CD4-positive, alpha-beta T cell treated with Interleukin-4 for 1 hour (primary cell): ENCODE measurements around the gene MIOX.

Source experiments
- DNase-seq, 2 donors: peaks; one replicate each; pipeline ENCODE4 v3.0.0-alpha.2; 2020 to 2022

The MIOX gene

DNA sequence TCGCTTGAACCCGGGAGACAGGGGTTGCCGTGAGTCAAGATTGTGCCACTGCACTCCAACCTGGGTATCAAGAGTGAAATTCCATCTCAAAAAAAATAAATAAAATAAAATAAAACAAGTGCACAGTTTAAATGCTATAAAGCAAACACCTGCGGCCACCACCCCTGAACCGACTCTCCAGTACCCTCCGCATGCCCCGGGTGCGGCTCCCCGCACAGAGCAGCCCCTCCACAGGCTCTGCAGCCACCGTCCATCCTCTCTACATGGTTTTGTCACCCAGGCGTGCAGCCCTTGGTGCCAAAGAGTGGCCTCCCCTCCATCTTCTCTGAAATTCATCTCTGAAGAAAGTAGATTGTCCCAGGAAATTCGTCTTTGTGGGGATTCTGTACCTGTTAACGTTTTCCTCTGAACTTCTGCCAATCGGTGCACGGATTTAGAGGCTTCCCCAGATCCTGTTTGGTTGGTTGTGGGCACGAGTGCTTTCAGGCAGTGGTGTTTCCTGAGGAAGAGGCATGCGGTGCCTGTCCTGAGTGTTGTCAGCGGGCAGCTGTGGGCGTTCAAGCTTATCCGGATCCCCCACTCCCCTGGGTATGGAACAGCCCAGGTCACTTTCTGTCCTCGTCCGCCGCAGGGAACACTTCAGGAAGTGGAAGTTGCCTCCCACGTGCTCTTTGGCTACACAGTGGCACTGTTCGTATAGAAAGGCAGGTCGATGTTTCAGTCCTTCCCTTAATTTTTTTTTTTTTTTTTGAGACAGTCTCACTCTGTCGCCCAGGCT, 4.1 kb downstream of the MIOX start:
- no peak for DNase-seq

DNA sequence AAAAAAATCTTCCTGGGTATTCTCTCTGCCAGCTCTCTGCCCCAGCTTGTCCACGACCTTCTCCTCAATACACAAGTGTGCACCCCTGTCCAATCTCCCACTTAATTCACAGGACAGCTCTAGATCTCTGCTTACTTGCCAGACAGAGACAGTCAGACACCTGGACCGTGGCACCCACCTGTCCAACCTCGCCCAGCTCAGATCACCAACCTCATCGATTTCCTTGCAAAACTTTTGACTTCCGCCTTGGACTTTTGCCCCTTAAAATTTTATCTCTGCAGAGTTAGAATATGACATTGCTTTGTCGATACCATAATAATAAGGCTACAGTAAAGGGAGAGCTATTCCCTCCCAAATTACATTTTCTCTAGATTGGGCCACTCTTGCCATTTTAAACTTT, 10.4 kb downstream of the MIOX start:
- DNase-seq, result no peak

DNA sequence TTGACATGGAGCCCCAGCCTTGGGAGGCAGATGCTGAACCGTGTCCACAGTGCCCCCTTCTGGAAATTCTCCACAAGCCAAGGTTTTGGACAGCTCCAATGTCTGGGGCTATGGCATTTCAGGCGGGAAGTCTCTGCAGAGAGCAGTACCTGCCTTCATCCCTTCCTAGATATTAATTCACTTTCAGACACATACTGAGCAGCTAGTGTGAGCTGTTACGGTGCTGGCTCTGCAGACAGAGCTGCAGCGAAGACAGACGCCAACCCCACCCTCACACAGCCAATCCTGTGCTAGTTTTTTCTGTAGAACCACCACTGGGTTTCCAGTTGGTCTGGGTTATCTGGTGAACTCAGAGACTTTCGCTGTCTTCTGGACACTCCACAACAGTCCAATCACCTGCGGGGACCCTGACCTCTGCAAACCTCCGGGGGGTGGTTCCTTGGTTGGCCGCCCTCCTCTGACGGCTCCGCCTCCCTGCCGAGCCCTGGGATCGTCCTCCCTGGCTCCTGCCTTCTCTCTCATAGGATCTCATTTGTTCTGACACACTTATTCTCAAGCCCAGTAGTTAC, 11.7 kb downstream of the MIOX start:
- DNase-seq, result peak; percentile 78 to 79

DNA sequence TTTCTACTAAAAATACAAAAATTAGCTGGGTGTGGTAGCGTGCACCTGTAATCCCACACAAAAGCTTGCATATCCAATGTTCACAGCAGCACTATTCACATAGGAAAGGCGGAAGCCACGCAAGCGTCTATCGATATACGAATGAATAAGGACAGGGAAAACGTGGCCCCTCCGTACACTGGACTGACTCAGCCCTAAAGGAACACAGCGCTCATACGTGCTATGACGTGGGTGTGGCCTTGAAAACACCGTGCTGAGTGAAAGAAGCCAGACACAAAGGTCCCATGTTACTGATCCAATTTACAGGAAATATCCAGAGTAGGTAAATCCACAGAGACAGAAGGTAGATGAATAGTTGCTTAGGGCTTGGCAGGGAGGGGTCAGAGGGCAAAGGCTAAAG, 13.8 kb downstream of the MIOX start:
- no peak for DNase-seq

DNA sequence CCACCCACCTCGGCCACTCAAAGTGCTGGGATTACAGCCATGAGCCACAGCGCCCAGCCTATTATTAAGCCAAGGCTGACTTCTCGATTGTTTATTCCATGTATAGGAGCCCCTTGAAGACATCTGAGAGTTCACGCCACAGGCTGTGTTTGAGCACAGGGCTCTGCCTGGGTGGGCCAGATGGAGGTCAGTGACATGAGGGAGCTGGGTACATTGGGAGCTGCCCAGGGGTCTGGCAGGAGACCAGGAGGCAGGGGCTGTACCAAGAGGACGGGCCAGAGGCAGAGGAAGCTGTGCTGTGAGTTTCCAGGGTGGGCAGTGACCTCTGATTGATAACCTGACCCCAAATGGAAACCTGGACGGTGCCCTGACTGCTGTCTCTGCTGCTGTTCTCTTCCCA, 15.4 kb downstream of the MIOX start:
- DNase-seq, result no peak

DNA sequence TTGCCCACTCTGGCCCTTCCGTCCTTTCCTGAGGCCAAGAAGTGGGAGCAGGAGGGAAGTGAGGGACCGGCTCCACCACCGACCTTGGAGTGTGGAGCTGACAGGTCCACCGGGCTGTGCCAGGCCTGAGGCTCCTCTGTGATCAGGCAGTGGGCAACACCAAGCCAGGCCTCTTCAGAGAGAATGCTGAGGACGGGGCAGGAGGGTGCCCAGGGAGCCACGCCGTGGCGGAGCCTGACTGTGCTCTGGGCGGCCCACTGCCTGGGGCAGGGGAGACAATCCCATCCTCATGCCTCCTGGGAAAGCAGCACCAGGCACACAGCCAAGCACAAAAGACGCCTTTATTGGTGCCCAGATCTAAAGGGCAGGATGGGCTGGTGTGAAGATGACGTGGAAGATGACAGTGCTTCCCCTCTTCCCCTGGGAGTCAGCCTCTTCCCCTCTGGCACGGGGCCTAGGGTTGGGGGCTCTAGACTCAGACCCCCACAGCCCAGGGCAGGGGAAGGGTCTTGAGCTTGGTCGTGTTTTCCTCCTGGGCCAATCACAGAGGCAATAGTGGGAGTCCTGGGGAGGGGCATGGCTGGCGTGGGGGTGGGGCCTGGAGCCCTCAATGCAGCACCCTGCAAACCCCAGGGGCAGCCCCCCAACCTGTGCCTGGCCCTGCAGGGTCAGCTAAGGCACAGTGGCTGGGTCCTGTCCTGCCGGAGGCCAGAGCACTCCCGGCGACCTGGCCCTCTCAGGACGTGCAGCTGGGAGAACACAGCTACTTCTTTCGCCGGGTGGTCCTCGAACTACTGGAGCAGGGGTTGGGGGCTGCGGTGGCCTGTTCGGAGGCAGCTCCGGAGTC, 16.2 kb downstream of the MIOX start:
- no peak for DNase-seq

DNA sequence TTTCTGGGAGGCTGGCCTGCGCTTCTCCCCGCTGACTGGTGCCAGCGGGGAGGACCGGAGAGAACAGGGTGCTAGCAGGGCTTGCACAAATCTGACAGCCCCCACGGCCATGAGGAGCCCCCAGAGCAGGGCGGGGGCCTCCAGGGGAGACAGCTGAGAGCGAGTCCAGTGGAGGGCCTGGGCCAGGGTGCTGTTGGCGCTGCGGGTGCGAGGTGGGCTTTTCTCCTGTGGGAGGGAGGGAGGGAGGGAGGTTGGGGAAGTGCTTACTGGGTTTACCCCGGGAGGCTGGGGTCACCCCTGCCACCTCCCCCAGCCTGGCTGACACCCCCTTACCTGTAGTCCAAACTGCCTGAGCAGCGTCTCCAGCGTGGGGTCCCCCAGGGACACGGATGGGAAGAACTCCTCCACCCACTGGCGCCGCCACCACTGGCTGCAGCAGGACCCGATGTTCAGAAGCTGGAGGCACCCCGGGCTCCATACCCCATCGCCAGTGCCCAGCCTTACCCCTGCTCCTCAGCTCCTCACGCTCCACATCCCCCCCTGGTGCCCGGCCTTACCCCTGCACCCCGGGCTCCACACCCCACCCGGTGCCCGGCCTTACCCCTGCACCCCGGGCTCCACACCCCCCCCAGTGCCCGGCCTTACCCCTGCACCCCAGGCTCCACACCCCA, 17.0 kb downstream of the MIOX start:
- no peak for DNase-seq

DNA sequence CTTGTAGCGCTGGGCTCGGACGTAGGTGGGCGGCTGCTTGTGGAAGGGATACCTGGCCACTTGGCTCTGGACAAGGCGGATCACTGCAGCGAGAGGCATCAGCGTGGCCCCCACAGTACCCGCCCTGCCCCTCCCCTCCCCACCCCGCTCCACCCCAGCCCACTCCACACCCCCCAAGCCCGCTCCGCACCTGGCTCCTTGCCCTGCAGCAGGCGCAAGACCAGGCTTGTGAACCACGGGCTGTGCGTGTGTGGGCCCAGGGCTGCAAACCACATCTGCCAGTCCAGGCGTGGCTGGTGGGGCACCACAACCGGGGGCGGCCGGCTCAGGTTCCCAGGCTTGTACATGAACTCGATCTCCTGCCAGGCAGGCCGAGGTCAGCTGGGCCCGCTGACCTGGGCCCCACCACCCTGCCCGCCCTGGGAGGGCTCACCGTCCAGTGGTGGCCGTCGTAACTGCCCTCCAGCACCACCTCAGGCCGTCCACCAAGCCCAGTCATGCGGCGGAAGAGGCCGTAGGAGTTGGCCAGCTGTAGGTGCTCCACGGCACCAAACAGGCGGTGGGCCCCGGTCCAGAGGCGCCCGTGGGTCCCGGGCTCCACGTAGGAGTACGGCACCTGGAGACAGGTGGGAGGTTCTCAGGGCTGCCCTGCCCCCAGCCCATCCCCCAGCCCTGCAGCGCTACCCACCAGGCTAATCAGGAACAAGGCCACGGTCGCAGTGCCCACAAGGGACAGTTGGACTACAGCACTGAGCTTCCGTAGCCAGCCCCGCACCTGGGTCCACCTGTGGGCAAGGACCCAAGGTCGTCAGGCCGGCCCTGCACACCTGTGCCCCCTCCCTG, 17.9 kb downstream of the MIOX start:
- DNase-seq, result no peak

DNA sequence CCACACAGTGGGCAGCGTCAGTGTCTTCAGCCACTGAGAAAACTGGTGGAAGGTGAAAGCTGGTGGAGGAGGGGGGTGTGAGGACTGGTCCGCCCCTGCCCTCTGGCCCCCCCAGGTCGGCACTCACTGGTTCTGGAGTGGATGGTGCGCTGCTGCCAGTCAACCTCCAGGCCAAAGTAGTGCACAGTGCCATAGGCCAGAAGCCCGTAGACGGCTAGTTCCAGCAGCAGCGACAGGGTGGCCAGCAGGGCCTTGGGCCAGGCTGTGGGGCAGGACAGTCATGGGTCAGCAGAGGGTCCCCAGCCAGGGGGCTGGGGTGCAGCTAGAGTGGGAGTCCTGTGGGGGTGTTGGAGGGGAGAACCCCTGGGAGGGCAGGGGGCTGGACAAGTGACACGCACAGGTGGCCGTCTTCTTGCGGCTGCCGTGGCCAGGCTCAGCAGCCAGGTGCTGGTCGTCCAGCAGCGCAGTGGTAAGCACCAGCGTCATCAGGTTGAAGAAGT, 18.7 kb downstream of the MIOX start:
- no peak for DNase-seq

DNA sequence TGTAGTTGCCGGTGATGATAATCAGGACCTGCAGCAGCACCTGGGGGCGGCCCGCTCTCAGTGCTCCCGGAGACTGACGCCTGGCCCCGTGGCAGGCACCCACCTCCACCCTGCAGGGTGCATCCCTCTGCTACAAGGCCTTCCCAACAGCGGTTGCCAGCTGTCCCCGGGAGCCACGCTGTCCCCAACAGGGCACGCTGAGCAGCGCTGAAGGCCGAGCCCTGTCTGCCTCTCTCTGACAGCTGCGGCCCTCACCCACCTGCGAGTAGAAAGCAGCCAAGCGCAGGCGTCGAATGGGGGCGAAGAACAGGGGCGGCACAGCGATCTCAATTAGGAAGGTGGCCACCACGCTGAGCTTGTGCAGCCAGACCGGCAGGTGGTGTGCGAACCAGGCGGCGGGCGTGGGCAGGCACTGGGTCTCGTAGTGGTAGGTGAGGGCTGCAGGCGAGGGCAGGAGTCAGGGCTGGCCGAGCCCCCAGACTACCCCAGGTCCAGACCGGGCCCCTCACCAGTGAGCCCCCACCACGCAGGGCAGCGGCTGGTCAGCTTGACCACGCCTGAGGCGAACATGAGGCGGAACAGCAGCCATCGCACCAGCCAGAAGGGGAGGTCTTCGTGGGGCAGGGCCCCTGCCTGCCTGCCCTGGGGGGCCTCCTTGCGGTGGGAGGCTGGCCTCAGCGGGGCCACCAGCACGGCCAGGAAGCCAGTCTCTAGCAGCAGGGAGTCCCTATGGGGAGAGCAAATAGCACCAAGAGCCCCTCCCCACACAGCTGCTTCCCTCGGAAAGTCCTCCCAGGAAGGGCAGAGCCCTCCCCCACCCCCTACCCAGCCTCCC, 19.3 kb downstream of the MIOX start:
- DNase-seq, result no peak

DNA sequence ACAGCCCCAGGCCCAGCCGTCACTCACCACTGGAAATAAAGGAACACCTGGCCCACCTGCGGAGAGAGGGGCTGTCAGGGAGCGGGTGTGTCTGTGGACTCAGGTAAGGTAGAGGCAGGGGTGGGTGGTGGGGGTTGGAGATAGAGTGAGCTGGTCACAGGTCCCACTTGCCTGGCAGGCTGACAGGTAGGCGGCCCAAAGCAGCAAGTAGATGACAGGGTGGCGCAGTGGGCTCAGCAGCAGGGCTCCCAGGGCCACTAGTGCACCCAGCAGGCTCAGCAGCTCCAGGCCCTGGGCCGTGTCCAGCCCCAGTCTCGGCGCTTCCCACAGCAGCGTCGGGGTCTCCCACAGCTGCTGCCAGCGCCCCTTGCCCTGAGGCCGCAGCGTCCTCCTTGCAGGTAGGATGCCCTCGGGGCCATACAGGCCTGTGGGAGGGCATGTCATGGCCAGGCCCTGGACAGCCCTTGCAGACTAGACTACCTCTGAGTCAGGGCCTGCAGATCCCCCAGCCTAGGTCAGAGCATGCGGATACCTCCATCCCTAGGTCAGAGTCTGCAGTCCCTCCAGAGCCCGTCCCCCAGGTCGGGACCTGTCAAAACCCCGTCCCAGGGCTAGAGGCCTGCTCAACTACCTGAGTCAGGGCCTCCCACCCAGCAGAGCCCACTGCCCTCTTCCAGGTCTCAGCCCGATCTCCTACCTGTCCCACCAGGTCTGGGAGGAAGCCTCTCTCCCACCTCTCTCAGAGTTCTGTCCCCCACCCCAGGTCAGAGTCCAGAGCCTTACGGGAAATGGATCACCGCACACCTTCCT, 20.2 kb downstream of the MIOX start:
- DNase-seq, result no peak

DNA sequence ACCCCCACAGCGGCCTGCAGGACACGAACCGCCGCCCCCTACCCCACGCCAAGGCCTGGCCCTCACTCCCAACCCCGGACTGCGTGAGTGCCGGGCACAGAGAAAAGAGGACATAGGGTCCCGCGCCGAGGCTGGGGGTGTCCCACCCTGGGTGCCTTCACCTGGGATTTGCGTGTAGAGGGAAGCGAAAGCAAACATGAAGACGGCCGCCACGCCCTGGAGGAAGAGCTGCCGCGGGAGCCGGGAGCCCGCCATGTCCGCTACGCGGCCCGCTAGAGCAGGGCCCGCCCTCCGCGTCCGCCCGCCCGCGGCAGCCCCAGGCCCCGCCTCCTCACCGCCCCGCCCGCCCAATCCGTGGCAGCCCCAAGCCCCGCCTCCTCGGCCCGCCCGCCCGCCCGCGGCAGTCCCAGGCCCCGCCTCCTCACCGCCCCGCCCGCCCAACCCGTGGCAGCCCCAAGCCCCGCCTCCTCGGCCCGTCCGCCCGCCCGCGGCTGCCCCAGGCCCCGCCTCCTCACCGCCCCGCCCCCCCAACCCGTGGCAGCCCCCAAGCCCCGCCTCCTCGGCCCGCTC, 20.8 kb downstream of the MIOX start, which contains the start of gene LMF2:
TSS of gene LMF2 (minus strand) at position 282 of the 570 bp plus-strand sequence. CDS start at position 255, 27 bp downstream.
- peak; percentile 93 to 94 for DNase-seq

DNA sequence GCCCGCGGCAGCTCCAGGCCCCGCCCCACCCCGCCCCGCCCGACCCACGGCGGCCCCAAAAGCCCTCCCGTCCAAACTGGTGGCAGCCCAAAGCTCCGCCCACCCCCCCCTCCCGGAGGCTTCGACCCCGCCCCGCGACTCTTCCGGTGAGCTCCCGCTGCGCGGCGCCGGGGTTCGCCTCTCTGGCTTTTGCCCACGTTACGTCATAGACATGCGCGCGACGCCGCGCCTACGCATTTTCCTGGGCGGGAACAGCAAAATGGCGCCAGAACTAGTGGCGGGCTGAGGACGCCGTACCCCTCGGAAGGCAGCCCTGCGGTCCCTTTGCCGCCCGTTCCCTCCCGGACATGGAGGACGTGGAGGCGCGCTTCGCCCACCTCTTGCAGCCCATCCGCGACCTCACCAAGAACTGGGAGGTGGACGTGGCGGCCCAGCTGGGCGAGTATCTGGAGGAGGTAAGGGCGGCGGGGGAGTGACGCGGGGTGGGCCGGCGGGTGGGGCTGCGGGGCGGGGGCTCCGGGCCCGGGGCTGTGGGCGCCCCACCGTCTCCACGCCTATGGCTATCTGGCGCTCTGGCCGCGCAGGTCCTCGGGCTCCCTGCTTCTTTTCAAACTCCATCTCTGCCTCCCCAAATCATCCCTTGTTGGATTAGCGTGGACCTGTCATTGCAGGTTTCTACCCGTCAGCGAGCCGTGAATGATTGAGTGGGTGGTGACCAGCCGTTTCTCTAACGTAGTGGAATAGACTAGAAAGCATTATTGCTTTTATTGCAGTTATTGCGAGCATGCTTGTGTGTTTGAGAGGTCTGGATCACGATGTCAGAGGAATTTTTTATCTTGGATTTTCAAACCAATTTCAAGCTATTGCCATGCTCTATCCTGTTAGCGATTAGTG, 21.6 kb downstream of the MIOX start, which contains the start of gene NCAPH2:
TSS of gene NCAPH2 (plus strand) at position 234 of the 894 bp plus-strand sequence. CDS start at position 348, 114 bp downstream.
- DNase-seq, result peak; percentile 97

DNA sequence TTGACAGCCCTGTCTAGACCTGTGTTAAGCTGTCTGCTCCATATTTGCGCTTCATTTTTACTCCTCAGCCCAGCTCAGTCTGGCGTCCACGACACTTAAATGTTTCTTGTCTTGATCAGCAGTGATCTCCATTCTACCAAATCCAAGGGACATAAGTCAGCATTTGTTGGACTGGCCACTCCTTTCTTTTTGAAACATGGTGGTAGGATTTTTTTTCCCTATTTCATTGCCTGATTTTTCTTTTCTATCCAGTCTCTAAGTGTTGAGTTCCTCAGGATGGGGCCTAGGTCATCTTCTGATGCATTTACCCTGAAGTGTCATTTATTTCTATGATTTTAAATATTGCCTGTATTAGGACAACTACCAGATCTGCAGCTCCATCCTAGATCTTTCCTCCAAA, 22.2 kb downstream of the MIOX start:
- no peak for DNase-seq

DNA sequence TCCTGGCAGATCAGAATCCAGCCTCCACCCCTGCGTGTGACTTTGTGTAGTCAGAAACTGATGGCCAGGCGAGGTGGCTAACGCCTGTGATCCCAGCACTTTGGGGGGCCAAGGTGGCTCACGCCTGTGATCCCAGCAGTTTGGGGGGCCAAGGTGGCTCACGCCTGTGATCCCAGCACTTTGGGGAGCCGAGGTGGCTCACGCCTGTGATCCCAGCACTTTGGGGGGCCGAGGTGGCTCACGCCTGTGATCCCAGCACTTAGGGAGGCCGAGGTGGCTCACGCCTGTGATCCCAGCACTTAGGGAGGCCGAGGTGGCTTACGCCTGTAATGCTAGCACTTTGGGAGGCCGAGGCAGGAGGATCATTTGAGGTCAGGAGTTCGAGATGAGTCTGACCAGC, 26.5 kb downstream of the MIOX start:
- DNase-seq, result no peak

DNA sequence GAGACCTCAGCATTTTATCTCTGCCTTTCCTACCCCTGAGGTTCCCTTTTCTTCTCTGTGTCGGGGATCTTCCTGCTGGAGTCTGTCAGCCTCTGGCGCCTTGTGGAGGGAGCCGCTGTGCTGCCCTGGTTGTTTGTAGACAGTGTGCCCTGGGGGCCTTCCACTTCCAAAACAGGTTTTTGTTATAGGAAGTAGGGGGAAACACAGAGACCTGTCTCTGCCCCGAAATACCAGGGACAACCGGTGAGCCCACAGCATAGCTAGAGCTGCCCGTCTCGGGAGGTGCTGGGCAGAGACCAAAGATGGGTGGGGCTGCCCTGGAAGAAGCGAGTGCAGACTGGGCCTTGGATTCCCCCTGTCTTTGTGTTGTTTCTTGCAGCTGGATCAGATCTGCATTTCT, 29.4 kb downstream of the MIOX start:
- no peak for DNase-seq

DNA sequence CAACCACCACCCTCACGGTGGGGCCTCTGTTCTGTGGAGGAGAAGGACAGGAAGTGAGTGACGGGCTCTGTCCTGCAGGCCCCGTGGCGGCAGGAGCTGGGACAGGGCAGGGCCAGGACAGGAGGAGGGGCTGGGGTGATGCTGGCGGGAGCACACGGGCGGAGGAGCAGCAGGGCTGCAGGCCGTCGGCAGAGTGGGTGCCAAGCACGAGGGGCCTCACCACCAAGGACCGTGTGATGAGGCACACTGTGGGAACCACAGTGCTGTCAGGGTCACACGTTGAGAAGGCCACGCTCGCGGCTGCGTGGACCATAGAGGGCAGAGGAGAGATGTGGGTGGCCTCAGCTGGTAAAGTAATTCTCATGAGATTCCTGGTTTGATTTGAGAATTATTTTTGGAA, 30.2 kb downstream of the MIOX start:
- no peak for DNase-seq

DNA sequence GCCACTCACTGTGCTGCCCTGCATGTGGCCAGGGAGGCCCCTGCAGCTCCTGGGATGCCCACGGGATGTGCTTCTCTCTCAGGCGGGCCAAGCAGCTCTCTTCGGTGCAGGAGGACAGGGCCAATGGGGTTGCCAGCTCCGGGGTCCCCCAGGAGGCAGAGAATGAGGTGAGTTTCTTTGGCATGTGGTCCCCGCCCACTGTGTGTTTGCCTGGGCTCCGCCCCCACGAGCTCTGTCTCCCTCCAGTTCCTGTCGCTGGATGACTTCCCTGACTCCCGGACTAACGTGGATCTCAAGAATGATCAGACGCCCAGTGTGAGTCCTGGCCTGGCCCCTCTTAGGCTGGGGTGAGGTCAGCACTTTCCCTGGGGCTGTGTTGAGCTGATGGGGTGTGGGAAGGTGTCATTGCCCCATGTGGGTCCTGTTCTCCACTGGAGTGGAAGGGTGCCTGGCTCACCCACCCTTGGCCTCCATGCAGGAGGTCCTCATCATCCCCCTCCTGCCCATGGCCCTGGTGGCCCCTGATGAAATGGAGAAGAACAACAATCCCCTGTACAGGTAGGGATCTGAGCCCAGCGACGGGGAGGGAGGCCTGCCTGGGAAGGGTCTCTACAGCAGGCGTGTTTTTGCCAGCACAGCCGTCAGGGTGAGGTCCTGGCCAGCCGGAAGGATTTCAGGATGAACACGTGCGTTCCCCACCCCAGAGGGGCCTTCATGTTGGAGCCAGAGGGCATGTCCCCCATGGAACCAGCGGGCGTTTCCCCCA, 31.0 kb downstream of the MIOX start:
- DNase-seq, result no peak
